GM19193 (cell line): ENCODE results near the gene PTPRH.

Source experiments
- POLR2A ChIP-seq: IDR thresholded peaks from 4 replicates; pipeline ENCODE4 v1.6.1; 2011; ENCODE audit not compliant: insufficient read depth, insufficient read length; ENCODE audit errors: extremely low read depth

The PTPRH gene

DNA sequence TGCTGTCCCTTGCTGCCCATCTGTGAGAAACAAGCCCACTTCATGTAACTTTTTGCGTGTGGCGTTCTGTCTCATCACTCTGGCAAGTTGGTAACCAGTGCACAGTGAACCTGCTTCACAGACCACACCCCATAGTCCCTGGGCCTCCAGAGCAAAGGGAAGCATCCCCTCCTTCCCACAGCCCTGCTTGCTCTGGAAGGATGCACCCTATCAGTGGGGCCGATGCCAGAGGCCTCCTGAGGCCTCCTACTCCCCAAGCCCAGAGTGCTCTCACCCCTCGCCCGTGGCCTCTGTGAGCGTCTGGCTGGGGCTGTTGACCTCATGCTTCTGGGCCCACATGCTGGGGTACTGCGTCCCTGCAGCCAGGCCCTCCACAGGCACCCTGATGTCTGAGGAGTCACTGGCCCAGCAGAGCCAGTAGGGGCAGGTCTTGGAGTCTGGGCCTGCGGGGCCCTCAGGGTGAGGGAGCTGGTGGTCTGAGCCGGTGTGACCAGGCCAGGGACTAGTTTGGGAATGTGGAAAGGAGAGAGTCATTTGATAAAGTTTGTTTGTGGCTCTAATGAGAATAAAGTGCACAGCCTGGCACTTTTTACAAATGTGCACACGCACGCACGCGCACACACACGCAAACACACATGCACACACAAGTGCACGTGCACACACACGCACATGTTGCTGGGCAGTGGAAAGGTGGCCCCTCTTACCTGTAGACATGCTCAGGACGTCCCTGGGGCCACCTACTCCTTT is 14.2 kb upstream of the PTPRH start:
- TF ChIP-seq POLR2A: no peak

DNA sequence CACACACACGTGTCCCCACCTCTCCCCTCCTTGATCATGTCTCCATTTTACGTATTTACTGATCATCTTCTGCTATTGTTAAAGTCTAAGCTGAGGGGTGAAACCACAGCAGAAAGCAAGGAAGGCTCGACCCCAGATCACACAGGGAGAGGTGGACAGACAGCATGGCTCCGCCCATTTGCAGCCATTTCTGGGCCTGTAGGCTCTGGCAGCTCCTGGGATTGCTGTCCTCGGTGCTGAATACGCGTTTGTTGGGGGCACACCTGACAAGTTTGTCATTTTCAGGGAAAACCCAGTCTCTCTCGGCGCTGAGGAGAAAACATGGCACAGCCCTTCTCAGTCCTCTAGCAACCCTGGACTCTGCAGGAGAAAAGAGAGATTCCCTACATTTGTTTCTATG is 11.2 kb upstream of the PTPRH start:
- TF ChIP-seq POLR2A: no peak

GRCh38 chr19:55216461-55217198 is 7.3 kb upstream of the PTPRH start:
- no peak for TF ChIP-seq POLR2A

GRCh38 chr19:55213547-55213946 is 4.2 kb upstream of the PTPRH start:
- TF ChIP-seq POLR2A: no peak

- TF ChIP-seq POLR2A: no peak
Measured at GRCh38 chr19:55212447-55212846, 3.1 kb upstream of the PTPRH start.

DNA sequence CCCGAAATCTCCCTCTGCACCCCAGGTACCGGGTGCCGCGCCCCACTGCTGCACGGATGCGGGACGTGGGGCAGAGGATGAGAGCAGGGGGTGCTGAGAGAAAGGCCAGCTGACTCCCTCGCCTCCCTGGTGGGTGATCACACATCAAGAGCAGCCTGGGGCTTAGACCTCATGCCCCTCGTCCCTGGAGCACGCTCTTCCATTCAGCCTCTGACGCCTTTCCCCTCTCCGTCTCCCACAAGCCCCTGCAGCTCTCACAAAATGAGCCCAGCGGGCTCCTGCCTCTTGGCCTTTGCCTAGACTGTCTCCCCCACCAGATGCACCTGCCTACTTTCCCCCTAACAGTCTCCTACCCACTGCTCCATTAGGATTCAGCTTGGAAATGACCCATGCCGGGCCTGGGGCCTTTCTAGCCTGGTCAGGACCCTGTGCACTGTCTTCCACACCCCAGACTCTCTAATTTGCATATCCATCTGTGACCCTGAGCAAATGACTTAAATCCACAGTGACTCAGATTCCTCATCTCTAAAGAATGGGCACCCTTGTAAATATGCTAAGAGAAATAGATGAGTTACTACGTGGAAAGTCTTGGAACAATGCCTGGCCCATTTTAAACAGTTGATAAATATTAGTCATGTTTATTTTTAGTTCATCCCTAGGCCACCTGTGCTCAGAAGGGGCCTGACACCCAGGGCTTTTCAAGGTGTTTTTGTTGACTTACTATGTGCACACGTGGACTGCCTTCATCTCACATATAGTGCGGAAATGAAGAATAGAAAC is 582 bp upstream of the PTPRH start:
- TF ChIP-seq POLR2A: no peak

DNA sequence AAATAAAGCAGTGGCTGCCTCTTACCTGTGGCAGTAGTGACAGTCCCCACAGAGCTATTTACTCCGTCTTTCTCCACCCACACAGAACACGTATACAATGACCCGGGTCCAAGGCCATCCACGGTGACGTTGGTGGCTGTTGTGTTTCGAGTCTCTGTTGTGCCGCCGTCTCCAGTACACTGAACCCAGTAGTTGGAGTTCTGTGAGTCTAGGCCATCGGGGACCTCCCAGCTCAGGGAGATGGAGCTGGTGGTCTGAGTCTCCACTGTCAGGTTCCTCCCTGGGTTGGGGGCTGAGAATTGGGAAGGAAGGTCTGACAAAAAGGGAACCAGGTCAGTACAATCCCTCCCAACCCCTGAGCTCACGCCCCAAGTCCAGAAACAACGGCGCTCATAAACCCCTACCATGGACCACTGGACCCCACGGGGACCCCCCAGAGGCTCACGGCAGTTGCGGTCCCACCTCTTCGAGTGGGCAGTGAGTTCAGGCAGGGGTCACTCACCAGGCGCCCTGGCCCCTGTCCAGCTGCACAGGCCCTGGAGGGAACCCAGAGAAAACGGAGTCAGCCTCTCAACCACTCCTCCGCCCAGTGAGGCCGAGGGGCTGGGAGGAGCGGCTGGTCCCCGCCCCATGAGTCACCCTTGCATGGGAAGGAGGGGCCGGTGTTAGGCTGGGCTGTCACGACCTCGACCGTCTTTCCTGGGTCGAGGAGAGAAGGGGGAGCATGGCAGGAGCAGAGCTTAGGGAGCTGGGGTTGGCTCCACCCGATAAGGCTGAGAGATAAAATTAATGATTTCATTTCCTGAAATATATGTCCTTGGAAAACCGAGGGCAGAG is 2.4 kb downstream of the PTPRH start:
- no peak for TF ChIP-seq POLR2A

GRCh38 chr19:55199620-55200204 is 9.6 kb downstream of the PTPRH start:
- TF ChIP-seq POLR2A: no peak

- no peak for TF ChIP-seq POLR2A
Measured at GRCh38 chr19:55198651-55199050, 10.7 kb downstream of the PTPRH start.

- TF ChIP-seq POLR2A: no peak
Measured at GRCh38 chr19:55197528-55197927, 11.8 kb downstream of the PTPRH start.

DNA sequence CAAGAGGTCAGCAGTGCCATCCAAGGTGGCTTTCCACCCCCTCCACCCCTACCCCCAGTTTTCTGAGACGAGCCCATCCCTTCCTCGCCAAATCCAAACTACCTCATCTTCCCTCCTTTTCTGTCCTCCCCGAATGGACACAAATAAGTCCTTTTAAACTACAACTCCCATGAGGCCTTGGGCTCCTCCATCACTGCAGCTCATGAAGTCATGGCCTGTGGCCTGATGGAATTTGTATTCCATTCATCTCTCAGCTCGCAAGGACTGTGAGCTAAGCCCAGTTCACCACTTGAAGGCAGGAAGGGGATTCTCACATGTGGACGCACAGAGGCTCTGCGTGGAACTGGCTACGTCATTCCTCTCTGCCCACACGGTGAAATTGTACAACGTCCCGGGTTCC is 12.5 kb downstream of the PTPRH start:
- no peak for TF ChIP-seq POLR2A

DNA sequence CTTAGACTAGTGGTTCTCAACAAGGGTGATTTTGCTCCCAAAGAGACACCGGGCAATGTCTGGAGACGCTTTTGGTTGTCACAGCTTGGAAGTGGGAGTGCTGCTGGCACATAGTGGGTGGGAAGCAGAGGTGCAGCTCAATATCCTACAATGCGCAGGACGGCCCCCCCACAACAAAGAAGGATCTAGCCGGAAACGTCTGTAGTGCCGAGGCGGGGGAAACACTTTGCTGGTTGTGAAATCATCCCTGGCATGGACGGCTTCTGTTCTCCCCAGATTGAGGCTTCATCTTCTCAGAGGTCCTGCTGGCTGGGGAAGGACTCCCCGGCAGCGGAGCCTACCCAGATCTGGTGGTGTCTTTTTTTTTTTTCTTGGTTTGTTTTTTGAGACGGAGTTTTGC is 15.8 kb downstream of the PTPRH start:
- TF ChIP-seq POLR2A: no peak

DNA sequence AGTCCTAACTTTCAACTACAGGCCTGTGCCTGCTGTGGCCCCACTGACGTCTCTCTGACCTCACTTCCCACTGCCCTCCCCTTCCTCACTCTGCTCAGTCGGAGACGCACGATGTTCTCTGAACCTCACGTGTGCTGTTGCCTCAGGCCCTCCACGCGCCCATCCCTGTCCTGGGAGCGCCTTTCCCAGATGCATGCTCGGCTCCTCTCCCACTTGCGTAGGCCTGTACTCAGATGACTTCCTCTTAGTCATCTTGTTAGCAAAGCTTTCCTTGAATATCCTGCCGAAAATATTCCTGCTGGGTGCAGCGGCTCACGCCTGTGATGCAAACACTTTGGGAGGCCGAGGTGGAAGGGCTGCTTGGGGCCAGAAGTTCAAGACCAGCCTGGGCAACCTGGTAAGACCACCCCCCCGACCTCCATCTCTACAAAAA is 19.9 kb downstream of the PTPRH start:
- no peak for TF ChIP-seq POLR2A

DNA sequence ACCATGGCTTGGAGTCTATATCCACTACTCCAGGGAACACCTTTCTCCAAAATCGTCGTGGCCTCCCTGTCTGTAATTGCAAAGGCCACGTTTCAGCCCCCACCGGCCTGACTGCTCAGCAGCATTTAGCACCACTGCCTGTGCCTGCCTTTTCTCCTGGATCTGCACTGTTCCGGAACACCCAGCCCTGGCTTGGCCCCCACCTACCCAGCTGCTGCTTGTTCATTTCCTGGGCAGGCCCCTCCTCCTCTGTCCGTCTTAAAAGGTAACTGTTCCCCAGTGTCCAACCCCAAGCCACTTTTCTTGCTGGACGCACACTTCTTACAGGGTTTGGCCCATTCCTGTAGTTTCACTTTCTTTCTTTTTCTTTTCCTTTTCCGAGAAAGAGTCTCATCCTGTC is 20.7 kb downstream of the PTPRH start:
- no peak for TF ChIP-seq POLR2A

- TF ChIP-seq POLR2A: no peak
Measured at GRCh38 chr19:55186080-55186479, 23.2 kb downstream of the PTPRH start.

DNA sequence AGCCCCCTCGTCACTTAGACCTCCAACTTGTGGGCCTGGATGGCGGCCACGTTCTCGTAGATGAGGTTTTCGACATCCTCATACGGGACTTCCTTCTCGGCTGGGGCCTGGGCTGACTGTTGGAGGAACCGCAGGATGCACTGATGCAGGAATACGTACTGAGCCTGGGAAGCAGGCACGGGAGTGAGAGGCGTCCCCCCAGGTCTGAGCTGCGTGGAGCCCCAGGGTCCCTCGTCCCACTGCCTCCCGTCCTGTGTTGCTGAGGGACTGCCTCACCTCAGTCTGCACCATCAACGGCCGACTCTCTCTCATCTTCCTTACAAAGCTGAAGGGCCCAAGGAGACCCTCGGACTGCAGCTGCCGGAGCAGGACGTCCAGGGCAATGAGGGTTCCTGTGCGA is 27.6 kb downstream of the PTPRH start:
- no peak for TF ChIP-seq POLR2A
